GM23338 (cell line): ENCODE measurements around the gene EDA2R. TPM values are rescaled to one million over a fixed set of nuclear protein-coding genes. Genes with fewer than 3 reads are reported as not detected.

ENCODE experiments used
- ATAC-seq: fragments of 200-7000 bp; cut with Tn5 transposase; 3 replicates; pipeline ENCODE4 v1.9.1; 2020
- DNase-seq: peaks from one replicate; pipeline ENCODE4 v3.0.0-alpha.2; 2015; ENCODE audit warnings: low spot score
- H2AFZ ChIP-seq: fragments of 200-600 bp; sonication (generic); 2 replicates; pipeline ENCODE4 v1.8.0; 2016; ENCODE audit warnings: antibody characterized with exemption, mild to moderate bottlenecking, moderate library complexity
- H3F3A ChIP-seq: fragments of 200-600 bp; sonication (generic); replicated peaks from 2 replicates; pipeline ENCODE4 v1.8.0; 2017; ENCODE audit warnings: antibody characterized with exemption, mixed run types, low read depth
- H3K27ac ChIP-seq: fragments of 200-600 bp; sonication (generic); 2 replicates; pipeline ENCODE4 v1.6.1; 2016; ENCODE audit warnings: low read depth
- H3K27me3 ChIP-seq: fragments of 200-600 bp; sonication (generic); 2 replicates; pipeline ENCODE4 v1.8.0; 2016; ENCODE audit warnings: mild to moderate bottlenecking, mixed run types, moderate library complexity; ENCODE audit not compliant: insufficient read depth
- H3K36me3 ChIP-seq: fragments of 200-600 bp; sonication (generic); 2 replicates; pipeline ENCODE4 v1.8.0; 2016; ENCODE audit warnings: mild to moderate bottlenecking; ENCODE audit not compliant: insufficient read depth
- H3K4me1 ChIP-seq: fragments of 200-600 bp; sonication (generic); 2 replicates; pipeline ENCODE4 v1.8.0; 2016; ENCODE audit warnings: mild to moderate bottlenecking, moderate library complexity; ENCODE audit not compliant: insufficient read depth
- H3K4me2 ChIP-seq: fragments of 200-600 bp; sonication (generic); 2 replicates; pipeline ENCODE4 v1.7.1; 2017; ENCODE audit warnings: mixed run types
- H3K4me3 ChIP-seq: fragments of 200-600 bp; sonication (generic); 2 replicates; pipeline ENCODE4 v1.6.1; 2016; ENCODE audit warnings: mixed run types
- H3K79me2 ChIP-seq: fragments of 200-600 bp; sonication (generic); replicated peaks from 2 replicates; pipeline ENCODE4 v1.8.0; 2017; ENCODE audit warnings: mild to moderate bottlenecking; ENCODE audit not compliant: insufficient read depth
- H3K9me2 ChIP-seq: fragments of 200-600 bp; sonication (generic); 2 replicates; pipeline ENCODE4 v1.8.0; 2017; ENCODE audit not compliant: insufficient read depth
- H4K20me1 ChIP-seq: fragments of 200-600 bp; sonication (generic); replicated peaks from 2 replicates; pipeline ENCODE4 v1.8.0; 2017; ENCODE audit warnings: mild to moderate bottlenecking; ENCODE audit not compliant: insufficient read depth
- H3K27ac Mint-ChIP-seq: 2 replicates; pipeline ENCODE4 v1.8.0; 2020; ENCODE audit warnings: inconsistent platforms, mild to moderate bottlenecking, moderate library complexity, mixed read lengths
- H3K27me3 Mint-ChIP-seq: 3 replicates; pipeline ENCODE4 v1.8.0; 2022; ENCODE audit warnings: low read depth, mild to moderate bottlenecking, moderate library complexity, mixed read lengths, inconsistent platforms; ENCODE audit not compliant: insufficient read depth, poor library complexity
- H3K36me3 Mint-ChIP-seq: 3 replicates; pipeline ENCODE4 v1.8.0; 2021; ENCODE audit warnings: low read depth, mild to moderate bottlenecking, inconsistent platforms, moderate library complexity, mixed read lengths
- H3K4me1 Mint-ChIP-seq: 3 replicates; pipeline ENCODE4 v1.8.0; 2020; ENCODE audit warnings: mild to moderate bottlenecking, inconsistent platforms, mixed read lengths
- H3K4me3 Mint-ChIP-seq: 3 replicates; pipeline ENCODE4 v1.8.0; 2021; ENCODE audit warnings: moderate library complexity, mild to moderate bottlenecking, inconsistent platforms, mixed read lengths
- H3K9me3 Mint-ChIP-seq: 3 replicates; pipeline ENCODE4 v1.8.0; 2020; ENCODE audit warnings: moderate library complexity, mild to moderate bottlenecking, inconsistent platforms, mixed read lengths
- CREB1 ChIP-seq: fragments of 250-450 bp; sonication (Bioruptor Pico); IDR thresholded peaks from 2 replicates; pipeline ENCODE4 v1.5.0; 2020; ENCODE audit warnings: low read depth, mild to moderate bottlenecking, moderate library complexity
- EZH2 ChIP-seq: fragments of 200-600 bp; sonication (generic); IDR thresholded peaks from one replicate; pipeline ENCODE4 v1.8.0; 2017; ENCODE audit warnings: antibody characterized with exemption, mild to moderate bottlenecking, low read depth; ENCODE audit not compliant: unreplicated experiment
- EZH2phosphoT487 ChIP-seq: fragments of 200-600 bp; sonication (generic); IDR thresholded peaks from one replicate; pipeline ENCODE4 v1.8.1; 2018; ENCODE audit warnings: antibody characterized with exemption; ENCODE audit not compliant: unreplicated experiment
- JUNB ChIP-seq: IDR thresholded peaks from one replicate; pipeline ENCODE4 v1.6.1; 2016; ENCODE audit warnings: antibody characterized with exemption; ENCODE audit not compliant: unreplicated experiment
- POLR2AphosphoS5 ChIP-seq: IDR thresholded peaks from 2 replicates; pipeline ENCODE4 v1.6.1; 2016; ENCODE audit warnings: antibody characterized with exemption, low read depth
- STAT1 ChIP-seq: IDR thresholded peaks from one replicate; pipeline ENCODE4 v1.6.1; 2016; ENCODE audit warnings: antibody characterized with exemption; ENCODE audit not compliant: unreplicated experiment
- ZNF114 ChIP-seq: fragments of 250-450 bp; sonication (Bioruptor Pico); IDR thresholded peaks from 2 replicates; pipeline ENCODE4 v1.5.0; 2020; ENCODE audit warnings: mild to moderate bottlenecking, moderate library complexity
- ZNF331 ChIP-seq: fragments of 250-450 bp; sonication (Bioruptor Pico); IDR thresholded peaks from 2 replicates; pipeline ENCODE4 v1.5.0; 2020; ENCODE audit warnings: low read depth, mild to moderate bottlenecking, moderate library complexity
- polyA plus RNA-seq: library from polyadenylated mRNA; unstranded; fragments of >200 nt; fragmentation: Nextera tagmentation; extraction: Ambion mirVana; gene quantifications from 2 replicates; pipeline ENCODE4 v1.2.1, GENCODE V29; 2016
- total RNA-seq: library from RNA; depleted of rRNA; stranded (reverse); fragments of >200 nt; shearing (Covaris generic); gene quantifications from 2 replicates; pipeline ENCODE4 v1.2.3, GENCODE V29; 2014
- TF ChIP-seq, protein P1 (sequence below): IDR thresholded peaks from 2 replicates; pipeline ENCODE4 v1.6.1; 2016; ENCODE audit warnings: antibody characterized with exemption
- TF ChIP-seq, protein P2 (sequence below): fragments of 250-450 bp; sonication (Bioruptor Pico); IDR thresholded peaks from 2 replicates; pipeline ENCODE4 v1.5.0; 2020; ENCODE audit warnings: mild to moderate bottlenecking, moderate library complexity
- TF ChIP-seq, protein P3 (sequence below), 2 experiments: fragments of 200-600 bp in 1 of 2; sonication (generic) in 1 of 2; conservative IDR thresholded peaks; 2 replicates each; pipeline versions ENCODE4 v1.5.1 to v1.6.1; 2016 to 2017; ENCODE audit warnings: antibody characterized with exemption in 2 of 2, low read depth in 2 of 2, mild to moderate bottlenecking in 2 of 2, moderate library complexity in 1 of 2

EDA2R gene
- total and polyA plus RNA-seq, 2 experiments from 2014 or later = 6.0 to 9.6 TPM

DNA sequence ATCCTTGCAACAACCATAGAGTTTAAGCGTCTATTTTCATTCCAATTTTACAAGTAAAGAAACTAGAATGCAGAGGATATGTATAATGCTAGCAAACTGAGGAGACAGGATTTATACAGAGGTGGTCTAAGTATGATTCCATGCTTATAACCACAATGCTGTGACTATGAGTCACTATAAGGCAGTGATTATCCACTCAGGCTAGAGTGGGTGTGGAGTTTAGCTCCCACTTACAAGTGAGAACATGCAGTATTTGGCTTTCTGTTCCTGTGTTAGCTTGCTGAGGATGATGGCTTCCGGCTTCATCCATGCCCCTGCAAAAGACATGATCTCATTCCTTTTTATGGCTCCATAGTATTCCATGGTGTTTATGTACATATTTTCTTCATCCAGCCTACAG lies 41.6 kb upstream of the EDA2R start:
- peaks cover 4% of the 10 kb centered on the region; the same call in 1 of the 2 replicates for H3K4me1 ChIP-seq
- no peaks in the 10 kb centered on the region for H3K79me2 ChIP-seq
- no peak overlapping the region for H3K4me3 Mint-ChIP-seq
- no peaks in the 10 kb centered on the region for H3K27me3 Mint-ChIP-seq
- H3K9me2 ChIP-seq = no peaks in the 10 kb centered on the region
- H3K4me3 ChIP-seq = no peak overlapping the region
- no peak overlapping the region for H2AFZ ChIP-seq
- DNase-seq (no peak), ATAC-seq (no peak)
- H3K9me3 Mint-ChIP-seq = no peaks in the 10 kb centered on the region; the same call in 2 of the 3 replicates
- no peaks in the 10 kb centered on the region for H3K36me3 Mint-ChIP-seq
- no peaks in the 10 kb centered on the region for H3K36me3 ChIP-seq
- no peaks in the 10 kb centered on the region for H4K20me1 ChIP-seq
- H3F3A ChIP-seq = no peaks in the 10 kb centered on the region
- no peak overlapping the region for H3K27ac ChIP-seq
- no peak overlapping the region for H3K4me2 ChIP-seq
- no peak overlapping the region for H3K27ac Mint-ChIP-seq
- no peaks in the 10 kb centered on the region for H3K27me3 ChIP-seq
- TF ChIP-seq EZH2phosphoT487 (no peak), JUNB (no peak), ZNF114 (CRISPR knock-in tag) (no peak)
- TF ChIP-seq, protein P1, sequence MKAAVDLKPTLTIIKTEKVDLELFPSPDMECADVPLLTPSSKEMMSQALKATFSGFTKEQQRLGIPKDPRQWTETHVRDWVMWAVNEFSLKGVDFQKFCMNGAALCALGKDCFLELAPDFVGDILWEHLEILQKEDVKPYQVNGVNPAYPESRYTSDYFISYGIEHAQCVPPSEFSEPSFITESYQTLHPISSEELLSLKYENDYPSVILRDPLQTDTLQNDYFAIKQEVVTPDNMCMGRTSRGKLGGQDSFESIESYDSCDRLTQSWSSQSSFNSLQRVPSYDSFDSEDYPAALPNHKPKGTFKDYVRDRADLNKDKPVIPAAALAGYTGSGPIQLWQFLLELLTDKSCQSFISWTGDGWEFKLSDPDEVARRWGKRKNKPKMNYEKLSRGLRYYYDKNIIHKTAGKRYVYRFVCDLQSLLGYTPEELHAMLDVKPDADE = no peak
- TF ChIP-seq, protein P2, sequence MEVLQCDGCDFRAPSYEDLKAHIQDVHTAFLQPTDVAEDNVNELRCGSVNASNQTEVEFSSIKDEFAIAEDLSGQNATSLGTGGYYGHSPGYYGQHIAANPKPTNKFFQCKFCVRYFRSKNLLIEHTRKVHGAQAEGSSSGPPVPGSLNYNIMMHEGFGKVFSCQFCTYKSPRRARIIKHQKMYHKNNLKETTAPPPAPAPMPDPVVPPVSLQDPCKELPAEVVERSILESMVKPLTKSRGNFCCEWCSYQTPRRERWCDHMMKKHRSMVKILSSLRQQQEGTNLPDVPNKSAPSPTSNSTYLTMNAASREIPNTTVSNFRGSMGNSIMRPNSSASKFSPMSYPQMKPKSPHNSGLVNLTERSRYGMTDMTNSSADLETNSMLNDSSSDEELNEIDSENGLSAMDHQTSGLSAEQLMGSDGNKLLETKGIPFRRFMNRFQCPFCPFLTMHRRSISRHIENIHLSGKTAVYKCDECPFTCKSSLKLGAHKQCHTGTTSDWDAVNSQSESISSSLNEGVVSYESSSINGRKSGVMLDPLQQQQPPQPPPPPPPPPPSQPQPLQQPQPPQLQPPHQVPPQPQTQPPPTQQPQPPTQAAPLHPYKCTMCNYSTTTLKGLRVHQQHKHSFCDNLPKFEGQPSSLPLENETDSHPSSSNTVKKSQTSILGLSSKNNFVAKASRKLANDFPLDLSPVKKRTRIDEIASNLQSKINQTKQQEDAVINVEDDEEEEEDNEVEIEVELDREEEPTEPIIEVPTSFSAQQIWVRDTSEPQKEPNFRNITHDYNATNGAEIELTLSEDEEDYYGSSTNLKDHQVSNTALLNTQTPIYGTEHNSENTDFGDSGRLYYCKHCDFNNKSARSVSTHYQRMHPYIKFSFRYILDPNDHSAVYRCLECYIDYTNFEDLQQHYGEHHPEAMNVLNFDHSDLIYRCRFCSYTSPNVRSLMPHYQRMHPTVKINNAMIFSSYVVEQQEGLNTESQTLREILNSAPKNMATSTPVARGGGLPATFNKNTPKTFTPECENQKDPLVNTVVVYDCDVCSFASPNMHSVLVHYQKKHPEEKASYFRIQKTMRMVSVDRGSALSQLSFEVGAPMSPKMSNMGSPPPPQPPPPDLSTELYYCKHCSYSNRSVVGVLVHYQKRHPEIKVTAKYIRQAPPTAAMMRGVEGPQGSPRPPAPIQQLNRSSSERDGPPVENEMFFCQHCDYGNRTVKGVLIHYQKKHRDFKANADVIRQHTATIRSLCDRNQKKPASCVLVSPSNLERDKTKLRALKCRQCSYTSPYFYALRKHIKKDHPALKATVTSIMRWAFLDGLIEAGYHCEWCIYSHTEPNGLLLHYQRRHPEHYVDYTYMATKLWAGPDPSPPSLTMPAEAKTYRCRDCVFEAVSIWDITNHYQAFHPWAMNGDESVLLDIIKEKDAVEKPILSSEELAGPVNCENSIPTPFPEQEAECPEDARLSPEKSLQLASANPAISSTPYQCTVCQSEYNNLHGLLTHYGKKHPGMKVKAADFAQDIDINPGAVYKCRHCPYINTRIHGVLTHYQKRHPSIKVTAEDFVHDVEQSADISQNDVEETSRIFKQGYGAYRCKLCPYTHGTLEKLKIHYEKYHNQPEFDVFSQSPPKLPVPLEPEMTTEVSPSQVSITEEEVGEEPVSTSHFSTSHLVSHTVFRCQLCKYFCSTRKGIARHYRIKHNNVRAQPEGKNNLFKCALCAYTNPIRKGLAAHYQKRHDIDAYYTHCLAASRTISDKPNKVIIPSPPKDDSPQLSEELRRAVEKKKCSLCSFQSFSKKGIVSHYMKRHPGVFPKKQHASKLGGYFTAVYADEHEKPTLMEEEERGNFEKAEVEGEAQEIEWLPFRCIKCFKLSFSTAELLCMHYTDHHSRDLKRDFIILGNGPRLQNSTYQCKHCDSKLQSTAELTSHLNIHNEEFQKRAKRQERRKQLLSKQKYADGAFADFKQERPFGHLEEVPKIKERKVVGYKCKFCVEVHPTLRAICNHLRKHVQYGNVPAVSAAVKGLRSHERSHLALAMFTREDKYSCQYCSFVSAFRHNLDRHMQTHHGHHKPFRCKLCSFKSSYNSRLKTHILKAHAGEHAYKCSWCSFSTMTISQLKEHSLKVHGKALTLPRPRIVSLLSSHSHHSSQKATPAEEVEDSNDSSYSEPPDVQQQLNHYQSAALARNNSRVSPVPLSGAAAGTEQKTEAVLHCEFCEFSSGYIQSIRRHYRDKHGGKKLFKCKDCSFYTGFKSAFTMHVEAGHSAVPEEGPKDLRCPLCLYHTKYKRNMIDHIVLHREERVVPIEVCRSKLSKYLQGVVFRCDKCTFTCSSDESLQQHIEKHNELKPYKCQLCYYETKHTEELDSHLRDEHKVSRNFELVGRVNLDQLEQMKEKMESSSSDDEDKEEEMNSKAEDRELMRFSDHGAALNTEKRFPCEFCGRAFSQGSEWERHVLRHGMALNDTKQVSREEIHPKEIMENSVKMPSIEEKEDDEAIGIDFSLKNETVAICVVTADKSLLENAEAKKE = no peak
- H3K4me1 Mint-ChIP-seq = no peaks in the 10 kb centered on the region

DNA sequence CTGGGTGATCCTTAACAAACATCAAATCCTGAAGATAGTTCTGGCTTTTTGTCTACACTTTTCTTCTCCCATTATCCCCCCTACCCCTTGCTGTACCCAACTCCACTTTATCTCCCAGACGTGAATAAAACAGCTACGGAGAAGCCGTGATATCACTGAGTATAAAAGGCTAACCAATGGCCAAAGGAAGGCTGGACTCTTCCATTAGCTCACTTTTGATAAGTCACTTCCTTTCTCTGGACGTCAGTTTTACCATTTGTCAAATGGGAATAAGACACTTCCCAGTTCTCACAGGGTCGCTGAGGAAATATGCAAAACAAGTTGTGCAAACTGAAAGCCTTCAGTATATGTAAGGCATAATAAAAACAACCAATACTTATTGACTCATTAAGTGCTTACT lies 38.6 kb upstream of the EDA2R start:
- no peaks in the 10 kb centered on the region for H3K4me1 Mint-ChIP-seq
- no peaks in the 10 kb centered on the region for H3K9me2 ChIP-seq
- H3K4me2 ChIP-seq = no peak overlapping the region
- H2AFZ ChIP-seq = no peak overlapping the region
- H3K27ac ChIP-seq = no peak overlapping the region
- H3K27me3 ChIP-seq = no peaks in the 10 kb centered on the region
- DNase-seq (no peak), ATAC-seq (no peak)
- no peaks in the 10 kb centered on the region for H3K9me3 Mint-ChIP-seq
- no peaks in the 10 kb centered on the region for H3K36me3 Mint-ChIP-seq
- no peaks in the 10 kb centered on the region for H3K27me3 Mint-ChIP-seq
- no peak overlapping the region for H3K4me3 Mint-ChIP-seq
- H3K36me3 ChIP-seq = no peaks in the 10 kb centered on the region
- no peak overlapping the region for H3K27ac Mint-ChIP-seq
- peaks cover 4% of the 10 kb centered on the region; the same call in 1 of the 2 replicates for H3K4me1 ChIP-seq
- no peaks in the 10 kb centered on the region for H4K20me1 ChIP-seq
- H3K79me2 ChIP-seq = no peaks in the 10 kb centered on the region
- no peaks in the 10 kb centered on the region for H3F3A ChIP-seq
- H3K4me3 ChIP-seq = no peak overlapping the region
- TF ChIP-seq ZNF114 (CRISPR knock-in tag) (no peak), STAT1 (no peak), ZNF331 (CRISPR knock-in tag) (no peak), POLR2AphosphoS5 (no peak), JUNB (no peak), EZH2 (no peak), CREB1 (no peak)
- TF ChIP-seq, protein P1 = no peak
- TF ChIP-seq, protein P3, sequence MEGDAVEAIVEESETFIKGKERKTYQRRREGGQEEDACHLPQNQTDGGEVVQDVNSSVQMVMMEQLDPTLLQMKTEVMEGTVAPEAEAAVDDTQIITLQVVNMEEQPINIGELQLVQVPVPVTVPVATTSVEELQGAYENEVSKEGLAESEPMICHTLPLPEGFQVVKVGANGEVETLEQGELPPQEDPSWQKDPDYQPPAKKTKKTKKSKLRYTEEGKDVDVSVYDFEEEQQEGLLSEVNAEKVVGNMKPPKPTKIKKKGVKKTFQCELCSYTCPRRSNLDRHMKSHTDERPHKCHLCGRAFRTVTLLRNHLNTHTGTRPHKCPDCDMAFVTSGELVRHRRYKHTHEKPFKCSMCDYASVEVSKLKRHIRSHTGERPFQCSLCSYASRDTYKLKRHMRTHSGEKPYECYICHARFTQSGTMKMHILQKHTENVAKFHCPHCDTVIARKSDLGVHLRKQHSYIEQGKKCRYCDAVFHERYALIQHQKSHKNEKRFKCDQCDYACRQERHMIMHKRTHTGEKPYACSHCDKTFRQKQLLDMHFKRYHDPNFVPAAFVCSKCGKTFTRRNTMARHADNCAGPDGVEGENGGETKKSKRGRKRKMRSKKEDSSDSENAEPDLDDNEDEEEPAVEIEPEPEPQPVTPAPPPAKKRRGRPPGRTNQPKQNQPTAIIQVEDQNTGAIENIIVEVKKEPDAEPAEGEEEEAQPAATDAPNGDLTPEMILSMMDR (conservative IDR thresholded peaks at IDR 0.05; ENCODE audit: low read depth in 2 of 2) = no peak
